Gastroesophageal sphincter (tissue), 2 donors: ENCODE results near the gene HACD3.

Source experiments
- EP300 ChIP-seq: sonication (generic); formaldehyde crosslinking; IDR thresholded peaks from one replicate; pipeline ENCODE4 v1.6.1; 2017; ENCODE audit warnings: antibody characterized with exemption, mild to moderate bottlenecking
- POLR2A ChIP-seq, 2 donors: fragments of 450-650 bp; IDR thresholded peaks; one replicate each; pipeline ENCODE4 v1.6.1; 2017; ENCODE audit warnings: antibody characterized with exemption in 2 of 2, mild to moderate bottlenecking in 2 of 2, moderate library complexity in 1 of 2

GRCh38 chr15:65584241-65584640 lies 54.0 kb downstream of the HACD3 start:
- TF ChIP-seq POLR2A (IDR thresholded peaks at IDR 0.05) (no peak), EP300 (no peak)
